Astrocyte (in vitro differentiated cells and primary cell): ENCODE data around the gene MET.
"Not testable (repeated sequence)": the region's sequence is repeated elsewhere in the genome, so short reads cannot be mapped to it uniquely, and the experiment has no call there.

Source experiments
- CTCF ChIP-seq: IDR thresholded peaks from 2 replicates; pipeline ENCODE4 v1.5.1; 2011; ENCODE audit warnings: low read depth, mild to moderate bottlenecking, inconsistent platforms, low read length, moderate library complexity; ENCODE audit not compliant: insufficient read depth
- EZH2 ChIP-seq: IDR thresholded peaks from 2 replicates; pipeline ENCODE4 v1.6.1; 2012; ENCODE audit warnings: mild to moderate bottlenecking, low read length, inconsistent platforms; ENCODE audit not compliant: insufficient read depth

GRCh38 chr7:116723959-116724529 is 52.0 kb downstream of the MET start:
- not testable (repeated sequence) for TF ChIP-seq CTCF, EZH2
